ENCODE results near the gene AGBL4. TPM values are rescaled to one million over a fixed set of nuclear protein-coding genes. Genes with fewer than 3 reads are reported as not detected.

Gene AGBL4
- total RNA-seq, 1 donor from 2014 or later: 0.50 TPM

GRCh38 chr1:49523764-49524163 is 500.0 kb downstream of the AGBL4 start:
- intact Hi-C loops (cut with micrococcal nuclease): no loop called here
- no peak for DNase-seq
- ATAC-seq: no peak

DNA sequence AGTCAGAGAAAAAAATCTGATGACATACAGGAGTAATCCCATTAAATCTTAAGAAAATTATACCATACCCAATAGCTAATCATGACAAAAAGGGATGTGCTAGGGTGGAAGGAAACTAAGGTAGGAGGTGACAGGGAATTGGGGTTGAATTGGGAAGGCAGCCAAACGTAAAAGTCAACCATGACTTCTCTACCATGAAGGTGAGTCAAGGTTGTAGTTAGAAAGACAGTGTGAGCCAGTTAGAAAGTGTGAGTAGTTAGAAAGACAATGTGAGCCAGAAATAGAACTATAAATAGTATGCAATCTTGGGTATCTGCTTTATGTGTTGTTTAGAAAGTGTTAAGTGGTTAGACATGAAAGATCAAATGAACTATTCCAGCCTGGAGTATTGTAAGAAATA is 556.8 kb downstream of the AGBL4 start:
- no peak for ATAC-seq
- intact Hi-C loops (cut with micrococcal nuclease): no loop called here
- DNase-seq: no peak

DNA sequence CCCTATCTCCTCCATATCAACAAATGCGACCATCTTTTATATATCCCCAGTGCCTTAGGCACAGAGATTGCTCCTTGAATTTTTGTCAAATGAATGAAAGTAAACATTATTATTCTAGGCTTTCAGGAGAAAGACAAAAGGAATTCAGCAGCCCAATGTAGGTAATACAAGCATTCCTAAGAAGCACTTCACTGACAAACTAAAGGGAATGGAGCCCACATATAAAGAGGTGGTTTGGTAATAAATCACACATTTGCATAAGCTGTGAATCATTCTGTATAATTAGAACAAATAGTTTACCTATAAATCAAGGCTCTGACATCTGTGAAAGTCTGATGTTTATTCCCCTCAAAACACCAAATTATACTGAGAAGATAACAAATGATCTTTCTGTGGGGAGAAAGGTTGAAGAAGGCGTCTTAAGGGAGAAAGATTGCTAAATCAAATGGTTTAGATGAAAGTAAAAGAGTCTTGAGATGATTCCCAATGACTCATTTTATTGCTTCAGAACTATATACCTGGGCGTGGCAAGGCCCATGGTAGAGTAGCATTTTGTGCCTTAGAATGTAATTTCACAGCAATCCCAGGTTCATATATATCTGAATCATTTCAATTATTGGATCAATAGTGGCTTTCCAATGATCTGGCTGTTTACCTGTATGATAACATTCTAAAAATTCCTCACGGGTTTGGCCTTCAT is 558.1 kb downstream of the AGBL4 start:
- DNase-seq: no peak
- no peak for ATAC-seq
- intact Hi-C loops (cut with micrococcal nuclease): no loop called here

DNA sequence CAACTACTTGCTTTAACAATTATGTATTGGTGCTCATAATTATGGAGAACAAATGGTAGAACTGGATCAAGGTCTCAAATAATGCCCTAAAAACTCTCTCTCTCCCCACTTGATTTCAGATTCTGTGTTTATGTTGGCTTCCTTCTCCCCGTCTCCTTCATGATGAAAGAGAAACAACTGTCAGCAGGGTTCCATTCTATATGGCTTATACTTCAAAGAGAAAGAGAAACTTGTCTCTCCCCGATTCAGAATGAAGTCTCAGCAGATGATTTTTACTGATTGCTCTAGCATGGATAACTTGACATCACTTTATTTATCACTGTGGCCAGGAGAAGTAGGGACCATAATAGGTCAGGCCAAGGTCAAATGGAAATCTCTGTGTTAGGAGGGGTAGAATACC is 575.6 kb downstream of the AGBL4 start:
- ATAC-seq: no peak
- DNase-seq: no peak
- intact Hi-C loops (cut with micrococcal nuclease): no loop called here

- ATAC-seq: no peak
- intact Hi-C loops (cut with micrococcal nuclease): no loop called here
These were observed 586.9 kb downstream of the AGBL4 start for GRCh38 chr1:49436865-49437264.

DNA sequence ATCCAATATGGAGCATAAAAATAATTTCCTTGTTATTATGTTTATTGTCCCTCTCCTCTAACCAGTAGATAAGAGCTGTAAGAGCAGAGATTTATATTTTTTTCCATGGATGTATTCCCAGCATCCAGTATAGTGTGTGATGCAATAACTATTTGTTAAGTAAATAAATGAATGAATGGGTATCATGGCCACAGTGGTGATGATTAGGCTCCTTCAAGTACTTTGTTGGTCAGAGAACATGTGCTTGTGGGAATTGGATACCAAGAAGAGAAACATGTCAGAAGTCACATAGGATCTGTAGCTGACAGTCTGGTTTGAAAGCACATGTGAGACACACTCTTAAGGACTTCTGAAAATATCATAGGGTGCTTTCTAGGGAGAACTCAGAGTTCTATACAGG is 588.5 kb downstream of the AGBL4 start:
- ATAC-seq (no peak), DNase-seq (no peak)
- intact Hi-C loops (cut with micrococcal nuclease): no loop called here

More at GRCh38 chr1:49436865-49437264, 586.9 kb downstream of the AGBL4 start:
- no peak for DNase-seq

GRCh38 chr1:49424782-49425181 is 599.0 kb downstream of the AGBL4 start:
- intact Hi-C loops (cut with micrococcal nuclease): no loop called here
- ATAC-seq: no peak
- no peak for DNase-seq

- DNase-seq (no peak), ATAC-seq (no peak)
- intact Hi-C loops (cut with micrococcal nuclease): no loop called here
These were observed 607.0 kb downstream of the AGBL4 start for GRCh38 chr1:49416758-49417157.

DNA sequence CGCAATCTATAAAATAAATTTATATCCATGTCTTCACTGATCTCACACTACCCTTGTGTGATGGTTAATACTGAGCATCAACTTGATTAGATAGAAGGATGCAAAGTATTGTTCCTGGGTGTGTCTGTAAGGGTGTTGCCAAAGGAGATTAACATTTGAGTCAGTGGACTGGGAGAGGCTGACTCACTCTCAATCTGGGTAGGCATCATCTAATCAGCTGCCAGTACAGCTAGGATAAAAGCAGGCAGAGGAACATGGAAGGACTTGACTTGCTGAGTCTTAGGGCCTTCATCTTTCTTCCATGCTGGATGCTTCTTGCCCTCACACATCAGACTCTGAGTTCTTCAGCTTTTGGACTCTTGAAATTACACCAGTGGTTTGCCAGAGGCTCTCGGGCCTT is 615.4 kb downstream of the AGBL4 start:
- intact Hi-C loops (cut with micrococcal nuclease): no loop called here
- no peak for ATAC-seq
- DNase-seq: no peak

DNA sequence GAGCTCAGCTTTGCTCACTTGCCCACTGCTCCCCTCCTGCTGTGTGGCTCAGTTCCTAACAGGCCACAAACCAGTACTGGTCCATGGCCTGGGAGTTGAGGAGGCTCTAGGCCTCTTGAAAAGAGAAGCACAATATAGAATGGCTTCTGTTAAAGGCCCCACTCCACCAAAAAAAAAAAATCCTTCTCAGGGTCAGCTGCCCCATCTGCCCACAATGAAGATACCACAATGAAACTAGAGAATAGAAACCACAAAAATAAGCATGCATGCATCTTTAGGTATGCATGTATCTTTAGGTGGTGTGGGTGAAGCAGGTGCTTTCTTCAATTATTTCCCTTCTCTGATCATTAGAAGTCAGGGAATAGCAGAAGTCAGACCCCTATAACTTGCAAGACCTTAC is 626.7 kb downstream of the AGBL4 start:
- intact Hi-C loops (cut with micrococcal nuclease): no loop called here
- no peak for DNase-seq
- ATAC-seq: no peak

DNA sequence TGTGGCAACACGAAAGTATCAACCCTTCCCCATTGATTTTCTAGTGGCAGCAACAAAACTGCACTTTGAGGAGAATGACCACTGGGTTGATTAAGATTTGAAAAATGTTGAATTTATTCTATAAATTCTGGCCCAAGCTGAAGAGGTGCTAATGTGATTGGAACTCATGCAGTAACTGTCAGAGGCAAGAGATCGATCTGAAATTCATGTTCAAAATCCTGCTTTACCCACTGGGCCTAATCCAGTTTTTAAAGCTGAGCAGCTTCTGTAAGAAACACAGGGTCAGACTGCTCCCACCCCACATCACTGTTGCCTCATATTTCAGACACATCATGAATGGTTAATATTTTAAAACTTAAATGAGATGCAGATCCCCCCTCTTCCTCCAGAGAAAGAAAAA is 629.6 kb downstream of the AGBL4 start:
- DNase-seq (no peak), ATAC-seq (no peak)
- intact Hi-C loops (cut with micrococcal nuclease): no loop called here

GRCh38 chr1:49389699-49390098 is 634.1 kb downstream of the AGBL4 start:
- ATAC-seq: no peak
- intact Hi-C loops (cut with micrococcal nuclease): no loop called here
- no peak for DNase-seq

- no peak for DNase-seq
- intact Hi-C loops (cut with micrococcal nuclease): no loop called here
- no peak for ATAC-seq
These were observed 659.1 kb downstream of the AGBL4 start for GRCh38 chr1:49364676-49365075.

GRCh38 chr1:49363628-49364027 is 660.1 kb downstream of the AGBL4 start:
- ATAC-seq: no peak
- intact Hi-C loops (cut with micrococcal nuclease): no loop called here

DNA sequence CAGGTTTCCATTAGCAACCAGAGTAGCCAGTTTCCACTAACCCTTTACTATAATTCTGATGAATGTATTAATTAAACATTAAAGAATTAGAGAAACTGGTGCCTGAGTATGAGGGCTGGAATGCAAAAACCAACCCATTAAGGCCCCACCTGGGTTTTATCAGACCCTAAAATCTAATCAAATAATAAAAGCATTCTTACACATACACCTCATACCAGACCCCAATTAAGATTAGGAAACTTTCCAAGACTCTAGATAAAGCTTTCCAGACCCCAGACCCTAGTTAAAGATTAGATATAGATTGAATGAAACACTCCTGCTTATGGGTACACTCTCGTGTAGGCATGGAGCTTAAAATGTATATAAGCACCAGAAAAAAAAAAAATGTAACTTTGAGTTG is 665.7 kb downstream of the AGBL4 start:
- ATAC-seq: no peak
- no peak for DNase-seq
- intact Hi-C loops (cut with micrococcal nuclease): no loop called here

More at GRCh38 chr1:49363628-49364027, 660.1 kb downstream of the AGBL4 start:
- no peak for DNase-seq

DNA sequence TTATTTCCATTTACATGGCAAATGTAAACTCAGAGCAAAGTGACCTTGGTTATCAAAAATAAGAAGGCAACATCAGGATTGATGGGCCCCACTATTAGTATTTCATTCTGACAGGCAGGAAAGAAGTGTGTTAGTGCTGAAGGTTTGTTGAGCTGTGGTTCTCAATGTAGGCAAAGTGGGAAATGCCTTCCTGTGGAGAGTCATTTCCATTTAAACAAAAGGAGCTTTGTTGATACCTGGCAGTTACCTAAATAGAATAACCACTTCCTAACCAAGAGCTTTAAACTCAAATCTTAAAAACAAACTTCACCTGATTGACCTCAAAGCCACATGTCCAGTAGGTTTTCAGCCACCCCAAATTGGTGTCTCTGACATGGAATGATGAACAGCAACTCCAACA is 667.2 kb downstream of the AGBL4 start:
- no peak for DNase-seq
- intact Hi-C loops (cut with micrococcal nuclease): no loop called here
- ATAC-seq: no peak

- intact Hi-C loops (cut with micrococcal nuclease): no loop called here
- no peak for DNase-seq
- no peak for ATAC-seq
These were observed 672.0 kb downstream of the AGBL4 start for GRCh38 chr1:49351768-49352167.

DNA sequence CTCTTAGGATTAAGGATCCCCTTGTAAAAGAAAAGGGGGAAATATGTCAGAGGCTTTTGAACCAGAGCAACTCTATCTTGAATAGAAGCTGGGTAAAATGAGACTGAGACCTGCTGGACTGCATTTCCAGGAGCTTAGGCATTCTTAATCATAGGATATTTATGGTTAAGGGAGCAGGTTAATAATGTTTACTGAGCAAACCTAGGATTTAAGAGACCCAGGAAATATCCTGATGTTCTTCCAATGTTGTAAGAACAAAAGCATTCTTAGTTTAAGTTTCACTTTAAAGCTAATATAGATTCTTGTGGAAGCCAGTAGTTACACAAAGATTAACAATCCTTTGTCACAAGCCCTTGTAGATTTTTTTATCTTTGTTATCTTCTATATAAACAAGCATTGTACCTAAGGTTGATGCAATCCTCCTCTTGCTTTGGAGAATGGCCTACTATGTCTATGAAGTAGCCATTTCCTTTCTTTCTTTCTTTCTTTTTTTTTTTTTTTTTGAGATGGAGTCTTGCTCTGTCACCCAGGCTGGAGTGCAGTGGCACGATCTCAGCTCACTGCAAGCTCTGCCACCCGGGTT is 676.9 kb downstream of the AGBL4 start:
- intact Hi-C loops (cut with micrococcal nuclease): no loop called here
- ATAC-seq (no peak), DNase-seq (no peak)

GRCh38 chr1:49340576-49340975 is 683.2 kb downstream of the AGBL4 start:
- DNase-seq (no peak), ATAC-seq (no peak)
- intact Hi-C loops (cut with micrococcal nuclease): no loop called here

DNA sequence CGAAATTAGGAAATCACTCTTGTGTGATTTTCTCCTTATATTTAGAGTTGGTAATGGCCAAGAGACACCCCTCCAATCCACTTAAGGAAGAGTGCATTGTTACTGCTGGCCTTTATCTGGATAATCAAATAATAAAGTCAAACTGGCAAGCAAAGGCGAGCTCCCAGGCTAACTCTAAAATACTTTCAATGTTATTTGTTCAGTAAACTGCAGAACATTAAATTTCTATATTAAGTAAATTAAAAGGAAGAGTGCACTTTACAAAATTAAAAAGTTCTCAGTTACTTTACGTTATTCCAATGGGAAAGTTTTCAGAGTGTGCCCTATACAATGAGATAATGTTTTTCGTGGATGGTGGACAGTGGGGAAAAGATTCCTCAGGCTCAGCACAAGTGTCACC is 684.7 kb downstream of the AGBL4 start:
- DNase-seq: no peak
- intact Hi-C loops (cut with micrococcal nuclease): no loop called here
- no peak for ATAC-seq

- DNase-seq: no peak
- no peak for ATAC-seq
- intact Hi-C loops (cut with micrococcal nuclease): no loop called here
These were observed 686.5 kb downstream of the AGBL4 start for GRCh38 chr1:49337251-49337650.
